ENCODE measurements around the gene CRPPA.
"Not testable (repeated sequence)": the region's sequence is repeated elsewhere in the genome, so short reads cannot be mapped to it uniquely, and the experiment has no call there.

CRPPA gene

DNA sequence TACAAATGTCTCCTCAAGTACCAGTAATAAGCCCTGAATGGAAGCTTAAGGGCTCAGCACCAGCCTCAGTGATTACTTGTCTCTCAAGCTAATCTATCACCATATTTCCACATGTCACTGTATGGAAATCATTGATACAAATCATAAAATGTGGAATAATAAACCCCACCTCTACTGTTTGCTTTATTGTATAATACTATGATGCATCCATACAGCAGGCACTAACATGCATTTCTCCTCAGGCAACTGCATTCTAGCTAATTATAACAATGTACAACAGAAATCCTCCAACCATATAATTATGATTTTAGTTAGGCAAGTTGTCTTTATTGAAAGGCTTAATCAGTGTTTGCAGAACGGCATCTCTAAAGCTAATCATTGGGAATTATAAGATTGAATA is 26.2 kb downstream of the CRPPA start:
- no peak overlapping the region for H3K27ac Mint-ChIP-seq
- no peaks in the 10 kb centered on the region for H3K27me3 Mint-ChIP-seq
- no peaks in the 10 kb centered on the region for H3K4me1 Mint-ChIP-seq (ENCODE audit: low read depth)
- peaks cover 13% of the 10 kb centered on the region for H3K36me3 Mint-ChIP-seq
- no peak overlapping the region for H3K4me3 Mint-ChIP-seq
- peaks cover 9% of the 10 kb centered on the region for H3K9me3 Mint-ChIP-seq (ENCODE audit: low read depth)

DNA sequence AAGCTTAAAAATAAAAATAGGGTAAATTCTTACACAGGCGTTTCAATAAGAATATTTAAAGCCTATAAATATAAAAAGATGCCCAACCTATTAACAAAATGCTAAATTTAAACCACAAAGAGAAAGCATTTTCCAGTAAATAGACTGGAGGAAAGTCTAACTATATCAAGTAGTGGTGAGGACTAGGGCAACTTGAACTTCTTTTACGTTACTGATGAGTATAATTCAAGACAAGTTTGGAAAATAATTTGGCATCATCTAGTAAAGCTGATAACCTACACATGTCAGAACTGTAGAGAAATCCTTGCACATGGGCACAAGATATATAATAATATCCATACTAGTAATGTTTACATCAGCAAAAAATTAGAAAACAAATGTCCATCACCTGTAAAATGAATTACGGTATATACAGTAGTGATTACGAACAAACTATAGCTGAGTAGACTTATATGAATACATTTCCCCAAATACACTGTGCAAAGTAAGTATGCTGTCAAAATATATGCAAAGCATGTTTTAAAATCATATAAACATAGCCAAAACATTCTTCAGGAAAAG is 27.4 kb downstream of the CRPPA start:
- H3K9me3 Mint-ChIP-seq (ENCODE audit: low read depth): peaks cover 9% of the 10 kb centered on the region
- no peaks in the 10 kb centered on the region for H3K27me3 Mint-ChIP-seq
- no peak overlapping the region for H3K4me3 Mint-ChIP-seq
- no peak overlapping the region for H3K27ac Mint-ChIP-seq
- no peaks in the 10 kb centered on the region for H3K4me1 Mint-ChIP-seq (ENCODE audit: low read depth)
- peaks cover 13% of the 10 kb centered on the region for H3K36me3 Mint-ChIP-seq

DNA sequence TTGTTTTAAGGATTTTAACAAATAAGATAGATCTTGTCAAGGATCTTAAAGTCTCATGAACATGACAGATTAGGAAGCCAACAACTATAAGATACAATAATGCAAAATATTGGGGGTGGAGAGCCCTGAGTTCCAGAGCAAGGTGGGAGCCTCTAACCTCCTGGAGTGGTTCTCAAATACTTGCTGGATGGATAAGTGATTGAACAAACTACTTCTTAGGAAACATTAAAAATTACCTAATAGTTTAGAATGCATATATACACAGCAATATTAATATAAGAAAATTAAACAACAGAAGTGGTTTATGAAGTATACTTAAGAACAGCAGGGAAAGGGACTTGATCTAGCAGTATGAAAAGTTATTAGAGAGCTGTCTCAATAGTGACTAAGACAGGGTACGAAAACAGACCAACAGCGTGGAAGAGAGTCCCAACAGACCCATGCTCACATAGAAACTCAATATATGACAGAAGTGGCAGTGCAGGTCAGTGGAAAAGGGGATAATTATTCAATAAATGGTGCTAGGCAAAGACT is 28.3 kb downstream of the CRPPA start:
- Mint-ChIP-seq H3K27me3 (no peaks in the 10 kb centered on the region), H3K4me3 (no peak overlapping the region), H3K27ac (no peak overlapping the region), H3K4me1 (ENCODE audit: low read depth) (no peaks in the 10 kb centered on the region), H3K36me3 (peaks cover 13% of the 10 kb centered on the region), H3K9me3 (ENCODE audit: low read depth) (peaks cover 9% of the 10 kb centered on the region)

DNA sequence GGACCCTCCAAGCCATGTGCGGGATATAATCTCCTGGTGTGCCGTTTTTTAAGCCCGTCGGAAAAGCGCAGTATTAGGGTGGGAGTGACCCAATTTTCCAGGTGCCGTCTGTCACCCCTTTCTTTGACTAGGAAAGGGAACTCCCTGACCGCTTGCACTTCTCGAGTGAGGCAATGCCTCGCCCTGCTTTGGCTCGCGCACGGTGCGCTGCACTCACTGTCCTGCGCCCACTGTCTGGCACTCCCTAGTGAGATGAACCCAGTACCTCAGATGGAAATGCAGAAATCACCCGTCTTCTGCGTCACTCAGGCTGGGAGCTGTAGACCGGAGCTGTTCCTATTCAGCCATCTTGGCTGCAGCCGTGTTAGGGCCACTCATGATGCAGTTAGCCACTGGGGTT is 37.6 kb downstream of the CRPPA start:
- not testable (repeated sequence) for H3K27me3 Mint-ChIP-seq; H3K36me3 Mint-ChIP-seq; H3K9me3 Mint-ChIP-seq (ENCODE audit: low read depth); H3K4me1 Mint-ChIP-seq (ENCODE audit: low read depth); H3K4me3 Mint-ChIP-seq; H3K27ac Mint-ChIP-seq

DNA sequence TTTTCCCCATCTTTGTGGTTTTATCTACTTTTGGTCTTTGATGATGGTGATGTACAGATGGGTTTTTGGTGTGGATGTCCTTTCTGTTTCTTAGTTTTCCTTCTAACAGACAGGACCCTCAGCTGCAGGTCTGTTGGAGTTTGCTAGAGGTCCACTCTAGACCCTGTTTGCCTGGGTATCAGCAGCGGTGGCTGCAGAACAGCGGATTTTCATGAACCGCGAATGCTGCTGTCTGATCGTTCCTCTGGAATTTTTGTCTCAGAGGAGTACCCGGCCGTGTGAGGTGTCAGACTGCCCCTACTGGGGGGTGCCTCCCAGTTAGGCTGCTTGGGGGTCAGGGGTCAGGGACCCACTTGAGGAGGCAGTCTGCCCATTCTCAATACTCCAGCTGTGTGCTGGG is 38.2 kb downstream of the CRPPA start:
- H3K27ac Mint-ChIP-seq; H3K9me3 Mint-ChIP-seq (ENCODE audit: low read depth); H3K27me3 Mint-ChIP-seq; H3K36me3 Mint-ChIP-seq; H3K4me3 Mint-ChIP-seq; H3K4me1 Mint-ChIP-seq (ENCODE audit: low read depth): not testable (repeated sequence)
